ENCODE measurements around the gene SCAF11. TPM values are rescaled to one million over a fixed set of nuclear protein-coding genes. Genes with fewer than 3 reads are reported as not detected.
"Not testable (repeated sequence)": the region's sequence is repeated elsewhere in the genome, so short reads cannot be mapped to it uniquely, and the experiment has no call there.

Gene SCAF11
- total and polyA plus RNA-seq, 8 donors: 88.4 to 142 (median 129) TPM

GRCh38 chr12:46020768-46021167, 30.4 kb upstream of the SCAF11 start:
- ATAC-seq (no peak), DNase-seq (no peak)
- TF ChIP-seq CTCF (IDR thresholded peaks at IDR 0.05): no peak
- H3K9me3 ChIP-seq: peaks cover 0 to 43% of the 10 kb centered on the region in 2 donors
- H3K4me1 ChIP-seq: no peaks in the 10 kb centered on the region
- no peaks in the 10 kb centered on the region for H3K36me3 ChIP-seq
- H3K27me3 ChIP-seq: no peaks in the 10 kb centered on the region
- no peak overlapping the region for H3K4me3 ChIP-seq
- H3K27ac ChIP-seq: no peak overlapping the region
- intact Hi-C loops (cut with DNase I): no loop called here

GRCh38 chr12:46018712-46019111, 28.3 kb upstream of the SCAF11 start:
- intact Hi-C loops (cut with DNase I); H3K36me3 ChIP-seq; H3K27me3 ChIP-seq; H3K4me1 ChIP-seq; H3K4me3 ChIP-seq; H3K27ac ChIP-seq; ATAC-seq; DNase-seq: not testable (repeated sequence)
- H3K9me3 ChIP-seq: peaks cover 0 to 32% of the 10 kb centered on the region in 2 donors

GRCh38 chr12:46017866-46018375, 27.5 kb upstream of the SCAF11 start:
- DNase-seq: peak in 1 of 4 donors; percentile 63
- H3K27me3 ChIP-seq; H3K27ac ChIP-seq; H3K4me1 ChIP-seq; H3K36me3 ChIP-seq; intact Hi-C loops (cut with DNase I); H3K4me3 ChIP-seq; ATAC-seq: not testable (repeated sequence)
- H3K9me3 ChIP-seq: peaks cover 0 to 26% of the 10 kb centered on the region in 2 donors

- Histone ChIP-seq H3K4me1 (no peaks in the 10 kb centered on the region), H3K36me3 (no peaks in the 10 kb centered on the region), H3K27ac (no peak overlapping the region), H3K27me3 (no peaks in the 10 kb centered on the region), H3K4me3 (no peak overlapping the region), H3K9me3 (no peaks in the 10 kb centered on the region)
- ATAC-seq (no peak), DNase-seq (no peak)
- no peak for TF ChIP-seq CTCF (IDR thresholded peaks at IDR 0.05)
- intact Hi-C loops (cut with DNase I): no loop called here
These were observed 15.4 kb upstream of the SCAF11 start for GRCh38 chr12:46005823-46006222.

GRCh38 chr12:46005151-46005797, 14.9 kb upstream of the SCAF11 start:
- no peak for ATAC-seq
- H3K4me3 ChIP-seq: no peak overlapping the region
- intact Hi-C loops (cut with DNase I): no loop called here
- no peaks in the 10 kb centered on the region for H3K27me3 ChIP-seq
- no peaks in the 10 kb centered on the region for H3K36me3 ChIP-seq
- H3K9me3 ChIP-seq: no peaks in the 10 kb centered on the region
- no peak overlapping the region for H3K27ac ChIP-seq
- peak in 1 of 4 donors; percentile 7 for DNase-seq
- no peaks in the 10 kb centered on the region for H3K4me1 ChIP-seq
- TF ChIP-seq CTCF (IDR thresholded peaks at IDR 0.05): peak; percentile 13 to 22

- Histone ChIP-seq H3K9me3 (no peaks in the 10 kb centered on the region), H3K27me3 (no peaks in the 10 kb centered on the region), H3K27ac (no peak overlapping the region), H3K4me3 (no peak overlapping the region), H3K36me3 (no peaks in the 10 kb centered on the region), H3K4me1 (no peaks in the 10 kb centered on the region)
- DNase-seq (no peak), ATAC-seq (no peak)
- no peak for TF ChIP-seq CTCF (IDR thresholded peaks at IDR 0.05)
- intact Hi-C loops (cut with DNase I): no loop called here
These were observed 14.3 kb upstream of the SCAF11 start for GRCh38 chr12:46004715-46005114.

- H3K27ac ChIP-seq; intact Hi-C loops (cut with DNase I); H3K27me3 ChIP-seq; H3K4me3 ChIP-seq; H3K9me3 ChIP-seq; DNase-seq; H3K4me1 ChIP-seq; H3K36me3 ChIP-seq; ATAC-seq: not testable (repeated sequence)
These were observed 9.7 kb upstream of the SCAF11 start for GRCh38 chr12:46000076-46000475.

Data from left lung (tissue), 10 donors.